GM23248 (cell line): ENCODE measurements around the gene NEURL4.

Experiments
- EZH2 ChIP-seq: fragments of 200-600 bp; sonication (generic); IDR thresholded peaks from 2 replicates; pipeline ENCODE4 v1.6.1; 2018; ENCODE audit warnings: antibody characterized with exemption, mild to moderate bottlenecking; ENCODE audit not compliant: insufficient read depth, poor library complexity, severe bottlenecking
- EZH2phosphoT487 ChIP-seq: fragments of 200-600 bp; sonication (generic); IDR thresholded peaks from 2 replicates; pipeline ENCODE4 v1.6.1; 2018; ENCODE audit warnings: antibody characterized with exemption, moderate library complexity, mild to moderate bottlenecking, low read depth; ENCODE audit not compliant: insufficient read depth

DNA sequence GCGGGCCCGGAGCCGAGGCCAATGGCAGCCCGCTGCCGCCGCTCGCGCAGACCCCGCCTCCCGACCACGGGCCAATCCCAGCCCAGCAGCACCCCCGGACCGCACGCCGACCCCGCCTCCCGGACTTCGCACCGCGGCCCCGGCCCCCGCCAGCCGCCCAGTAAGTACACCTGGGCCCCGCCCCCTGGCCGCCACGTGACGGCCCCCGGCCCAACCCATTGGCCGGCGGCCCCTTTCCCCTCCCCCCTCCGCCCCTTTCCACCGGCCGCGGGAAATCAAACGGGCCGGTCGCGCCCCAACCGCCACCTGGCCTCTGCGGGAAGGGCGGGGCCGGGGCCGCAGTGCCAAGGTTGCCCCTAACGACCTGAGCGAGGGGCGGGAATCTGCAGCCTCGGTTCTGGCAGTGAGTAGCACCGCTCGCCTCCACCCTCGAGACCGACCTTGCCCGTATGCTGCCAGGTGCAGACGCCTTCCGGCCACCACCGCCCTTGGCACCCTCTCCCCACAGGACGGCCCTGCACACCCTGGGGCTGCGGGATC is 34.5 kb downstream of the NEURL4 start, which contains the start of gene YBX2:
- TF ChIP-seq EZH2phosphoT487 (no peak), EZH2 (no peak)
